GM12878 (cell line): Measurements from ENCODE around the gene PTBP1. TPM values are rescaled to one million over a fixed set of nuclear protein-coding genes. Genes with fewer than 3 reads are reported as not detected.

Experiments
- BCL11A ChIP-seq: IDR thresholded peaks from 2 replicates; pipeline ENCODE4 v1.6.1; 2011; ENCODE audit warnings: low read depth, low read length
- EZH2 ChIP-seq: IDR thresholded peaks from 2 replicates; pipeline ENCODE4 v1.6.1; 2012; ENCODE audit warnings: low read depth, mild to moderate bottlenecking, control low read depth, inconsistent platforms, low read length, borderline replicate concordance; ENCODE audit not compliant: control insufficient read depth
- GATAD2B ChIP-seq: fragments of 450-650 bp; conservative IDR thresholded peaks from 2 replicates; pipeline ENCODE4 v1.6.1; 2017; ENCODE audit warnings: low read depth, mild to moderate bottlenecking, moderate library complexity
- IKZF1 ChIP-seq: fragments of 450-650 bp; conservative IDR thresholded peaks from 2 replicates; pipeline ENCODE4 v1.6.1; 2017; ENCODE audit warnings: antibody characterized with exemption, mild to moderate bottlenecking
- IRF4 ChIP-seq: IDR thresholded peaks from 2 replicates; pipeline ENCODE4 v1.6.1; 2011; ENCODE audit warnings: low read depth, low read length
- JUNB ChIP-seq: IDR thresholded peaks from 2 replicates; pipeline ENCODE4 v1.6.1; 2016; ENCODE audit warnings: antibody characterized with exemption, mild to moderate bottlenecking
- MXI1 ChIP-seq: fragments of 150-350 bp; IDR thresholded peaks from 2 replicates; pipeline ENCODE4 v1.6.1; 2011; ENCODE audit warnings: low read depth, mild to moderate bottlenecking, inconsistent platforms, low read length, improper control_type of control experiment
- NR2C1 ChIP-seq: fragments of 450-650 bp; IDR thresholded peaks from 2 replicates; pipeline ENCODE4 v1.6.1; 2017; ENCODE audit warnings: antibody characterized with exemption, mild to moderate bottlenecking, moderate library complexity
- POLR2A ChIP-seq: IDR thresholded peaks from 2 replicates; pipeline ENCODE4 v1.6.1; 2011; ENCODE audit warnings: low read depth, mild to moderate bottlenecking, low read length
- POLR2AphosphoS5 ChIP-seq: IDR thresholded peaks from 2 replicates; pipeline ENCODE4 v1.6.1; 2011; ENCODE audit warnings: mild to moderate bottlenecking, low read length, inconsistent platforms
- POU2F2 ChIP-seq: IDR thresholded peaks from 3 replicates; pipeline ENCODE4 v1.6.1; 2011; ENCODE audit warnings: low read depth, mild to moderate bottlenecking, low read length, borderline replicate concordance
- RCOR1 ChIP-seq: conservative IDR thresholded peaks from 2 replicates; pipeline ENCODE4 v1.6.1; 2012; ENCODE audit warnings: low read depth, low read length, improper control_type of control experiment
- STAT3 ChIP-seq: IDR thresholded peaks from 2 replicates; pipeline ENCODE4 v1.6.1; 2011; ENCODE audit warnings: low read depth, low read length, improper control_type of control experiment
- polyA plus RNA-seq, 11 experiments: library from polyadenylated mRNA; depleted of rRNA in 4 of 11; unstranded in 6 of 11; stranded (reverse) in 5 of 11; fragments of >200 nt; fragmentation: Nextera tagmentation in 4 of 11; fragmentation: Illumina TruSeq in 1 of 11; extraction: Ambion mirVana in 4 of 11; extraction: Trizol in 1 of 11; gene quantifications; 1 replicate in 1 of 11; 2 replicates in 10 of 11; pipeline versions ENCODE4 v1.2.1 to v1.2.3, GENCODE V29; 2011 to 2016; ENCODE audit warnings: inconsistent platforms in 2 of 11, missing spikeins in 2 of 11, low read depth in 1 of 11
- total RNA-seq, 4 experiments: library from RNA; depleted of rRNA in 3 of 4; stranded (reverse); fragments of >200 nt in 3 of 4; fragmentation: Illumina TruSeq in 1 of 4; extraction: Trizol in 1 of 4; gene quantifications; 2 replicates each; pipeline versions ENCODE4 v1.2.1 to v1.2.3, GENCODE V29; 2013 to 2021
- TF ChIP-seq, protein P1 (sequence below): fragments of 450-650 bp; IDR thresholded peaks from 2 replicates; pipeline ENCODE4 v1.6.1; 2018; ENCODE audit warnings: borderline replicate concordance, mild to moderate bottlenecking; ENCODE audit not compliant: partially characterized antibody
- TF ChIP-seq, protein P2 (sequence below): fragments of 450-650 bp; IDR thresholded peaks from 2 replicates; pipeline ENCODE4 v1.6.1; 2014; ENCODE audit warnings: mild to moderate bottlenecking
- TF ChIP-seq, protein P3 (sequence below): fragments of 450-650 bp; formaldehyde crosslinking; IDR thresholded peaks from 2 replicates; pipeline ENCODE4 v1.4.0; 2022; ENCODE audit warnings: mild to moderate bottlenecking, moderate library complexity
- TF ChIP-seq, protein P4 (sequence below): fragments of 450-650 bp; conservative IDR thresholded peaks from 2 replicates; pipeline ENCODE4 v1.6.1; 2017; ENCODE audit warnings: mild to moderate bottlenecking, moderate library complexity

The PTBP1 gene
- total and polyA plus RNA-seq, 10 of the 15 experiments (the other 5 are each of a cell fraction or from before 2014, with no cell fraction given): 13.1 to 532 (median 217) TPM

DNA sequence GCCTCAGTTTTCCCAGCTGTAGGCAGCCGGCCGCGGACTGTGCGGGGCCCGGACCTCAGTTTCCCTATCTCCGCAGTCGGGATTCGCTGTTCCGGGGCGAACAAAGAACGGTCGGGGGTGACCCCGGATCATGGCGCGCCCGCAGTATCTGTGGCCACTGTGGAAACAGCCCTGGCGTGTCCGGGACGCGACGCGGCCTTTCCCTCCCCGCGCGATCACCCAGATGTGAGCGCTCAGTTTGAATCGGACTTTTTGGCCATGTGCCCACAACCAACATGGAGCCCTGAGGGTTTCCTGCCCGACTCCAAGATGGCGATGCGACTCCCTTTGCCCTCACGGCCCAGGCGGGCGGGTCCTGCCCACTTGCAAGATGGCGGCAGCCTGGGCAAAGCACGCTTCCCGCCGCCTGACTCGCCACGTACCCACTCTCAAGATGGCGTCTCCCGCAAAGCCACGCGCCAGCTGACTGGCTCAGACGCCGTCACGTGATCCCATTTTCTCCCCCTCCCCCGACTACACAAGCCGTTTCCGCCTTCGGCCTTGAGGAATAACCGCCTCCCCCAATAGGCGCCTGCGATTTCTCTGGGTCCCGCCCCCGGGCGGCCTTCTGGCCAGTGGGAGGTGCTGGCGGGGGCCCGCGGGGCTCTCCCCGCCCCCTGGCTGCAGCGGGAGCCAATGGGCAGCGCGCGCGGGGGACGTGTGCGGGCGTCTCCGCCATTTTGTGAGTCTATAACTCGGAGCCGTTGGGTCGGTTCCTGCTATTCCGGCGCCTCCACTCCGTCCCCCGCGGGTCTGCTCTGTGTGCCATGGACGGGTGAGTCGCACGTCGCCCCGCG, at the start of gene PTBP1 (continued):
- TF ChIP-seq, protein P1, sequence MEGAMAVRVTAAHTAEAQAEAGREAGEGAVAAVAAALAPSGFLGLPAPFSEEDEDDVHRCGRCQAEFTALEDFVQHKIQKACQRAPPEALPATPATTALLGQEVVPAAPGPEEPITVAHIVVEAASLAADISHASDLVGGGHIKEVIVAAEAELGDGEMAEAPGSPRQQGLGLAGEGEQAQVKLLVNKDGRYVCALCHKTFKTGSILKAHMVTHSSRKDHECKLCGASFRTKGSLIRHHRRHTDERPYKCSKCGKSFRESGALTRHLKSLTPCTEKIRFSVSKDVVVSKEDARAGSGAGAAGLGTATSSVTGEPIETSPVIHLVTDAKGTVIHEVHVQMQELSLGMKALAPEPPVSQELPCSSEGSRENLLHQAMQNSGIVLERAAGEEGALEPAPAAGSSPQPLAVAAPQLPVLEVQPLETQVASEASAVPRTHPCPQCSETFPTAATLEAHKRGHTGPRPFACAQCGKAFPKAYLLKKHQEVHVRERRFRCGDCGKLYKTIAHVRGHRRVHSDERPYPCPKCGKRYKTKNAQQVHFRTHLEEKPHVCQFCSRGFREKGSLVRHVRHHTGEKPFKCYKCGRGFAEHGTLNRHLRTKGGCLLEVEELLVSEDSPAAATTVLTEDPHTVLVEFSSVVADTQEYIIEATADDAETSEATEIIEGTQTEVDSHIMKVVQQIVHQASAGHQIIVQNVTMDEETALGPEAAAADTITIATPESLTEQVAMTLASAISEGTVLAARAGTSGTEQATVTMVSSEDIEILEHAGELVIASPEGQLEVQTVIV: peak; percentile 96
- TF ChIP-seq MXI1 (peak; percentile 96), EZH2 (no peak), NR2C1 (peak; percentile 96), STAT3 (no peak), IKZF1 (peak; percentile 96), POU2F2 (peak; percentile 47; the same call in 1 of the 3 replicates), GATAD2B (peak; percentile 52; the same call in 1 of the 2 replicates), RCOR1 (peak; percentile 98; the same call in 1 of the 2 replicates), IRF4 (peak; percentile 42; the same call in 1 of the 2 replicates), POLR2A (peak; percentile 87), BCL11A (no peak), POLR2AphosphoS5 (peak; percentile 98), JUNB (no peak)
- TF ChIP-seq, protein P2, sequence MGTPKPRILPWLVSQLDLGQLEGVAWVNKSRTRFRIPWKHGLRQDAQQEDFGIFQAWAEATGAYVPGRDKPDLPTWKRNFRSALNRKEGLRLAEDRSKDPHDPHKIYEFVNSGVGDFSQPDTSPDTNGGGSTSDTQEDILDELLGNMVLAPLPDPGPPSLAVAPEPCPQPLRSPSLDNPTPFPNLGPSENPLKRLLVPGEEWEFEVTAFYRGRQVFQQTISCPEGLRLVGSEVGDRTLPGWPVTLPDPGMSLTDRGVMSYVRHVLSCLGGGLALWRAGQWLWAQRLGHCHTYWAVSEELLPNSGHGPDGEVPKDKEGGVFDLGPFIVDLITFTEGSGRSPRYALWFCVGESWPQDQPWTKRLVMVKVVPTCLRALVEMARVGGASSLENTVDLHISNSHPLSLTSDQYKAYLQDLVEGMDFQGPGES: peak; percentile 93
- TF ChIP-seq, protein P3, sequence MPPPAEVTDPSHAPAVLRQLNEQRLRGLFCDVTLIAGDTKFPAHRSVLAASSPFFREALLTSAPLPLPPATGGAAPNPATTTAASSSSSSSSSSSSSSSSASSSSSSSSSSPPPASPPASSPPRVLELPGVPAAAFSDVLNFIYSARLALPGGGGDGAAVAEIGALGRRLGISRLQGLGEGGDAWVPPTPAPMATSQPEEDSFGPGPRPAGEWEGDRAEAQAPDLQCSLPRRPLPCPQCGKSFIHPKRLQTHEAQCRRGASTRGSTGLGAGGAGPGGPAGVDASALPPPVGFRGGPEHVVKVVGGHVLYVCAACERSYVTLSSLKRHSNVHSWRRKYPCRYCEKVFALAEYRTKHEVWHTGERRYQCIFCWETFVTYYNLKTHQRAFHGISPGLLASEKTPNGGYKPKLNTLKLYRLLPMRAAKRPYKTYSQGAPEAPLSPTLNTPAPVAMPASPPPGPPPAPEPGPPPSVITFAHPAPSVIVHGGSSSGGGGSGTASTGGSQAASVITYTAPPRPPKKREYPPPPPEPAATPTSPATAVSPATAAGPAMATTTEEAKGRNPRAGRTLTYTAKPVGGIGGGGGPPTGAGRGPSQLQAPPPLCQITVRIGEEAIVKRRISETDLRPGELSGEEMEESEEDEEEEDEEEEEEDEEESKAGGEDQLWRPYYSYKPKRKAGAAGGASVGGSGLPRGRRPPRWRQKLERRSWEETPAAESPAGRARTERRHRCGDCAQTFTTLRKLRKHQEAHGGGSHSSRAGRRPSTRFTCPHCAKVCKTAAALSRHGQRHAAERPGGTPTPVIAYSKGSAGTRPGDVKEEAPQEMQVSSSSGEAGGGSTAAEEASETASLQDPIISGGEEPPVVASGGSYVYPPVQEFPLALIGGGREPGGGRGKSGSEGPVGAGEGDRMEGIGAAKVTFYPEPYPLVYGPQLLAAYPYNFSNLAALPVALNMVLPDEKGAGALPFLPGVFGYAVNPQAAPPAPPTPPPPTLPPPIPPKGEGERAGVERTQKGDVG (CRISPR knock-in tag): peak; percentile 88
- TF ChIP-seq, protein P4, sequence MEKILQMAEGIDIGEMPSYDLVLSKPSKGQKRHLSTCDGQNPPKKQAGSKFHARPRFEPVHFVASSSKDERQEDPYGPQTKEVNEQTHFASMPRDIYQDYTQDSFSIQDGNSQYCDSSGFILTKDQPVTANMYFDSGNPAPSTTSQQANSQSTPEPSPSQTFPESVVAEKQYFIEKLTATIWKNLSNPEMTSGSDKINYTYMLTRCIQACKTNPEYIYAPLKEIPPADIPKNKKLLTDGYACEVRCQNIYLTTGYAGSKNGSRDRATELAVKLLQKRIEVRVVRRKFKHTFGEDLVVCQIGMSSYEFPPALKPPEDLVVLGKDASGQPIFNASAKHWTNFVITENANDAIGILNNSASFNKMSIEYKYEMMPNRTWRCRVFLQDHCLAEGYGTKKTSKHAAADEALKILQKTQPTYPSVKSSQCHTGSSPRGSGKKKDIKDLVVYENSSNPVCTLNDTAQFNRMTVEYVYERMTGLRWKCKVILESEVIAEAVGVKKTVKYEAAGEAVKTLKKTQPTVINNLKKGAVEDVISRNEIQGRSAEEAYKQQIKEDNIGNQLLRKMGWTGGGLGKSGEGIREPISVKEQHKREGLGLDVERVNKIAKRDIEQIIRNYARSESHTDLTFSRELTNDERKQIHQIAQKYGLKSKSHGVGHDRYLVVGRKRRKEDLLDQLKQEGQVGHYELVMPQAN: no peak; the same call in 1 of the 2 replicates
